Esophagus muscularis mucosa (tissue), 4 donors: ENCODE measurements around the gene HEPN1.

Experiments
- EP300 ChIP-seq: sonication (generic); formaldehyde crosslinking; IDR thresholded peaks from one replicate; pipeline ENCODE4 v1.6.1; 2017; ENCODE audit warnings: antibody characterized with exemption
- POLR2A ChIP-seq: fragments of 450-650 bp; IDR thresholded peaks from one replicate; pipeline ENCODE4 v1.6.1; 2017; ENCODE audit warnings: antibody characterized with exemption, moderate library complexity, mild to moderate bottlenecking, low read depth
- POLR2AphosphoS5 ChIP-seq, 2 donors: sonication (generic); formaldehyde crosslinking; IDR thresholded peaks; one replicate each; pipeline ENCODE4 v1.6.1; 2017; ENCODE audit warnings: antibody characterized with exemption in 2 of 2
- TF ChIP-seq, protein P1 (sequence below), 3 experiments: fragments of 200-600 bp in 2 of 3; fragments of 450-650 bp in 1 of 3; sonication (generic) in 2 of 3; IDR thresholded peaks; one replicate each; pipeline ENCODE4 v1.5.1; 2017 to 2019; ENCODE audit warnings: antibody characterized with exemption in 3 of 3, mild to moderate bottlenecking in 2 of 3, moderate library complexity in 1 of 3

DNA sequence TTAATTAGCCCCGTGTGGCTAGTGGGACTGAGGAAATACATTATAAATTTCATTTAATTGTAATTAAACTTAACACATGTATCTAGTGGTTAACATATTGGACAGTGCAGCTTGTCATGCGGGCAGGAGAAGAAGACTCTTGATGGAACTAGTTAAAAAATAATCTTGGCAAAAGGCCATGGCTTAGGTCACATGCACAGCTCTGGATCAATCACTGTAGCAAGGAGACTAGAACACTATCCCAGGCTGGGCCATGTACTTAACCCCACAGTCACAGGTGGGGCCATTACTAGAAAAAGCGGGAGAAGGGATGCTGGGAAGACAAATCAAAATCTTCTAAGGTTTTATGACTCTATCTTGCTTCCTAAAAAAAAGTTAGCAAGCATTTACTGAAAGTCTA is 25.5 kb downstream of the HEPN1 start:
- TF ChIP-seq, protein P1, sequence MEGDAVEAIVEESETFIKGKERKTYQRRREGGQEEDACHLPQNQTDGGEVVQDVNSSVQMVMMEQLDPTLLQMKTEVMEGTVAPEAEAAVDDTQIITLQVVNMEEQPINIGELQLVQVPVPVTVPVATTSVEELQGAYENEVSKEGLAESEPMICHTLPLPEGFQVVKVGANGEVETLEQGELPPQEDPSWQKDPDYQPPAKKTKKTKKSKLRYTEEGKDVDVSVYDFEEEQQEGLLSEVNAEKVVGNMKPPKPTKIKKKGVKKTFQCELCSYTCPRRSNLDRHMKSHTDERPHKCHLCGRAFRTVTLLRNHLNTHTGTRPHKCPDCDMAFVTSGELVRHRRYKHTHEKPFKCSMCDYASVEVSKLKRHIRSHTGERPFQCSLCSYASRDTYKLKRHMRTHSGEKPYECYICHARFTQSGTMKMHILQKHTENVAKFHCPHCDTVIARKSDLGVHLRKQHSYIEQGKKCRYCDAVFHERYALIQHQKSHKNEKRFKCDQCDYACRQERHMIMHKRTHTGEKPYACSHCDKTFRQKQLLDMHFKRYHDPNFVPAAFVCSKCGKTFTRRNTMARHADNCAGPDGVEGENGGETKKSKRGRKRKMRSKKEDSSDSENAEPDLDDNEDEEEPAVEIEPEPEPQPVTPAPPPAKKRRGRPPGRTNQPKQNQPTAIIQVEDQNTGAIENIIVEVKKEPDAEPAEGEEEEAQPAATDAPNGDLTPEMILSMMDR (IDR thresholded peaks at IDR 0.05), result no peak
- TF ChIP-seq POLR2A (no peak), POLR2AphosphoS5 (IDR thresholded peaks at IDR 0.05) (no peak), EP300 (no peak)
